Nephron (organoid): ENCODE measurements around the gene TRMT10C.
"Not testable (repeated sequence)": the region's sequence is repeated elsewhere in the genome, so short reads cannot be mapped to it uniquely, and the experiment has no call there.

Experiments used
- H3K27ac Mint-ChIP-seq, 3 experiments: 2 replicates each; pipeline ENCODE4 v1.8.0; 2020; ENCODE audit warnings: mixed read lengths in 3 of 3, mild to moderate bottlenecking in 2 of 3, moderate library complexity in 1 of 3
- H3K27me3 Mint-ChIP-seq: 2 replicates; pipeline ENCODE4 v1.8.0; 2021; ENCODE audit warnings: low read depth, mild to moderate bottlenecking, moderate library complexity, mixed read lengths
- H3K36me3 Mint-ChIP-seq: 2 replicates; pipeline ENCODE4 v1.8.0; 2020; ENCODE audit warnings: low read depth, mixed read lengths
- H3K4me1 Mint-ChIP-seq: 2 replicates; pipeline ENCODE4 v1.8.0; 2020; ENCODE audit warnings: mixed read lengths
- H3K4me3 Mint-ChIP-seq, 3 experiments: 2 replicates each; pipeline ENCODE4 v1.8.0; 2020; ENCODE audit warnings: mild to moderate bottlenecking in 3 of 3, mixed read lengths in 3 of 3, moderate library complexity in 2 of 3
- H3K9me3 Mint-ChIP-seq: 2 replicates; pipeline ENCODE4 v1.8.0; 2020; ENCODE audit warnings: mixed read lengths
- CTCF ChIP-seq, 3 experiments: fragments of 200-600 bp; sonication (generic); IDR thresholded peaks; one replicate each; pipeline ENCODE4 v1.5.0; 2021; ENCODE audit warnings: antibody characterized with exemption in 3 of 3; ENCODE audit not compliant: unreplicated experiment in 3 of 3

TRMT10C gene

GRCh38 chr3:101530686-101531047 lies 31.0 kb upstream of the TRMT10C start:
- H3K4me1 Mint-ChIP-seq: no peaks in the 10 kb centered on the region
- no peaks in the 10 kb centered on the region for H3K36me3 Mint-ChIP-seq
- no peak overlapping the region for H3K27ac Mint-ChIP-seq
- H3K27me3 Mint-ChIP-seq: peaks cover 3% of the 10 kb centered on the region
- H3K4me3 Mint-ChIP-seq: no peak overlapping the region
- H3K9me3 Mint-ChIP-seq: no peaks in the 10 kb centered on the region
- TF ChIP-seq CTCF (IDR thresholded peaks at IDR 0.05; ENCODE audit: unreplicated experiment in 3 of 3): no peak

- no peak for TF ChIP-seq CTCF (IDR thresholded peaks at IDR 0.05; ENCODE audit: unreplicated experiment in 3 of 3)
- Mint-ChIP-seq H3K9me3 (no peaks in the 10 kb centered on the region), H3K4me3 (no peak overlapping the region), H3K4me1 (no peaks in the 10 kb centered on the region), H3K36me3 (no peaks in the 10 kb centered on the region), H3K27ac (no peak overlapping the region), H3K27me3 (peaks cover 6% of the 10 kb centered on the region)
These were observed 30.1 kb upstream of the TRMT10C start for GRCh38 chr3:101531473-101532086.

- Mint-ChIP-seq H3K9me3 (no peaks in the 10 kb centered on the region), H3K4me1 (no peaks in the 10 kb centered on the region), H3K27me3 (peaks cover 10% of the 10 kb centered on the region), H3K36me3 (no peaks in the 10 kb centered on the region), H3K27ac (no peak overlapping the region), H3K4me3 (no peak overlapping the region)
- no peak for TF ChIP-seq CTCF (IDR thresholded peaks at IDR 0.05; ENCODE audit: unreplicated experiment in 3 of 3)
These were observed 28.7 kb upstream of the TRMT10C start for GRCh38 chr3:101532783-101533602.

- no peak overlapping the region for H3K4me3 Mint-ChIP-seq
- H3K36me3 Mint-ChIP-seq: no peaks in the 10 kb centered on the region
- H3K9me3 Mint-ChIP-seq: no peaks in the 10 kb centered on the region
- no peak for TF ChIP-seq CTCF (IDR thresholded peaks at IDR 0.05; ENCODE audit: unreplicated experiment in 3 of 3)
- peaks cover 10% of the 10 kb centered on the region for H3K27me3 Mint-ChIP-seq
- H3K4me1 Mint-ChIP-seq: no peaks in the 10 kb centered on the region
- no peak overlapping the region for H3K27ac Mint-ChIP-seq
These were observed 28.1 kb upstream of the TRMT10C start for GRCh38 chr3:101533603-101533968.

GRCh38 chr3:101535221-101535620 lies 26.4 kb upstream of the TRMT10C start:
- TF ChIP-seq CTCF (IDR thresholded peaks at IDR 0.05; ENCODE audit: unreplicated experiment in 3 of 3): no peak
- Mint-ChIP-seq H3K36me3 (no peaks in the 10 kb centered on the region), H3K4me3 (no peak overlapping the region), H3K9me3 (peaks cover 4% of the 10 kb centered on the region), H3K27ac (no peak overlapping the region), H3K27me3 (peaks cover 13% of the 10 kb centered on the region), H3K4me1 (no peaks in the 10 kb centered on the region)

- H3K4me3 Mint-ChIP-seq: no peak overlapping the region
- H3K36me3 Mint-ChIP-seq: no peaks in the 10 kb centered on the region
- H3K27ac Mint-ChIP-seq: no peak overlapping the region
- peaks cover 13% of the 10 kb centered on the region for H3K27me3 Mint-ChIP-seq
- H3K9me3 Mint-ChIP-seq: peaks cover 4% of the 10 kb centered on the region
- TF ChIP-seq CTCF (IDR thresholded peaks at IDR 0.05; ENCODE audit: unreplicated experiment in 3 of 3): no peak
- no peaks in the 10 kb centered on the region for H3K4me1 Mint-ChIP-seq
These were observed 25.4 kb upstream of the TRMT10C start for GRCh38 chr3:101536266-101536665.

- H3K36me3 Mint-ChIP-seq, H3K9me3 Mint-ChIP-seq, H3K27ac Mint-ChIP-seq, H3K4me1 Mint-ChIP-seq, H3K4me3 Mint-ChIP-seq: not testable (repeated sequence)
- peaks cover 13% of the 10 kb centered on the region for H3K27me3 Mint-ChIP-seq
These were observed 24.7 kb upstream of the TRMT10C start for GRCh38 chr3:101536955-101537354.
